Measurements from ENCODE around the gene SPART. TPM values are rescaled to one million over a fixed set of nuclear protein-coding genes. Genes with fewer than 3 reads are reported as not detected.

Gene SPART
- total and polyA plus RNA-seq, 2 of the 8 experiments (the other 6 are each of a cell fraction or from before 2014, with no cell fraction given), result 27.2 to 74.1 TPM

GRCh38 chr13:36374063-36374462 is 27.9 kb upstream of the SPART start:
- Histone ChIP-seq H2BK5ac (ENCODE audit: low read depth, low read length) (no peak overlapping the region), H2BK20ac (ENCODE audit: low read length) (no peak overlapping the region)
- CTCF ChIA-PET (ENCODE audit: partially characterized antibody), result interaction anchor here (0.6 to 1.4 kb wide), 6 partner anchors 14 to 91 kb away, joined by 3 to 6 read pairs (median 3); partner anchors contain the start of gene SPART

More at GRCh38 chr13:36374063-36374462, 27.9 kb upstream of the SPART start:
- H2AK5ac ChIP-seq (ENCODE audit: low read depth, low read length), result no peak overlapping the region
- H3K27me3 ChIP-seq (replicated peaks in 1 of 4; ENCODE audit: control insufficient read depth in 3 of 4, extremely low read depth in 1 of 4, insufficient read depth in 3 of 4, low read length in 3 of 4), result no peaks in the 10 kb centered on the region
- H3K23ac ChIP-seq (ENCODE audit: insufficient read length), result no peak overlapping the region
- H3K56ac ChIP-seq (replicated peaks; ENCODE audit: insufficient read length, low read depth, low read length), result no peak overlapping the region
- TF ChIP-seq ZNF274 (IDR thresholded peaks at IDR 0.05; ENCODE audit: borderline replicate concordance, extremely low read depth, low read length) (no peak), FOSL1 (IDR thresholded peaks at IDR 0.05; ENCODE audit: insufficient read depth, low read depth, low read length) (no peak), CBX5 (IDR thresholded peaks at IDR 0.05; ENCODE audit: low read depth, low read length) (no peak), RAD21 (IDR thresholded peaks at IDR 0.05 in 1 of 2, conservative IDR thresholded peaks at IDR 0.05 in 1 of 2; ENCODE audit: low read depth in 2 of 2, low read length in 2 of 2) (no peak), SIN3A (conservative IDR thresholded peaks at IDR 0.05 in 1 of 2, IDR thresholded peaks at IDR 0.05 in 1 of 2; ENCODE audit: low read depth in 1 of 2, low read length in 2 of 2) (no peak), TAF1 (IDR thresholded peaks at IDR 0.05; ENCODE audit: low read depth, low read length) (no peak), EP300 (IDR thresholded peaks at IDR 0.05; ENCODE audit: borderline replicate concordance in 1 of 2, low read depth in 2 of 2, low read length in 2 of 2) (no peak), GTF2F1 (IDR thresholded peaks at IDR 0.05; ENCODE audit: borderline replicate concordance, low read depth, low read length) (no peak), POU5F1 (IDR thresholded peaks at IDR 0.05; ENCODE audit: low read depth, low read length) (no peak), HDAC2 (IDR thresholded peaks at IDR 0.05; ENCODE audit: borderline replicate concordance in 1 of 2, low read depth in 2 of 2, low read length in 2 of 2) (no peak), CBX8 (IDR thresholded peaks at IDR 0.05; ENCODE audit: borderline replicate concordance, low read depth, low read length) (no peak), SP4 (IDR thresholded peaks at IDR 0.05; ENCODE audit: low read length) (no peak), SAP30 (IDR thresholded peaks at IDR 0.05; ENCODE audit: insufficient read depth, insufficient replicate concordance, low read length) (no peak)
- H4K20me1 ChIP-seq (replicated peaks in 1 of 2; ENCODE audit: control insufficient read depth in 1 of 2, insufficient read depth in 2 of 2, low read length in 2 of 2), result no peaks in the 10 kb centered on the region
- POLR2A ChIA-PET (ENCODE audit: partially characterized antibody), result no interaction called here
- H4K5ac ChIP-seq (ENCODE audit: insufficient read length, low read depth, low read length), result no peak overlapping the region
- H3K36me3 ChIP-seq (ENCODE audit: control insufficient read depth in 2 of 4, insufficient read depth in 4 of 4, low read length in 3 of 4), result peaks cover 0 to 3% (median under 1%) of the 10 kb centered on the region in 4 experiments; a peak in 2 of 8 replicates
- no peak for DNase-seq (ENCODE audit: low read depth in 1 of 2, low spot score in 2 of 2)
- H2AFZ ChIP-seq (ENCODE audit: low read length), result no peak overlapping the region
- H2BK15ac ChIP-seq (ENCODE audit: low read length), result no peak overlapping the region
- H3K79me1 ChIP-seq (ENCODE audit: low read depth, low read length), result no peaks in the 10 kb centered on the region
- FAIRE-seq, result no peak
- H3K9me3 ChIP-seq (ENCODE audit: insufficient read depth in 2 of 2, low read depth in 1 of 2, low read length in 1 of 2), result no peaks in the 10 kb centered on the region
- WGBS, 2 experiments (ENCODE audit: extremely low coverage in 1 of 2, insufficient coverage in 1 of 2, insufficient read length in 1 of 2, insufficient replicate concordance in 2 of 2, low coverage in 1 of 2, low lambda C conversion rate in 2 of 2, missing lambda C conversion rate in 1 of 2), result 100% methylated on average over 2 of the region's 2 CpGs; no CpG with 5 or more reads in 1 of the 2 experiments
- H3K9ac ChIP-seq (replicated peaks in 1 of 4; ENCODE audit: extremely low read depth in 1 of 4, low read depth in 3 of 4, low read length in 3 of 4), result no peak overlapping the region
- no peak overlapping the region for H3K4me3 ChIP-seq (ENCODE audit: extremely low read depth in 1 of 4, insufficient read depth in 2 of 4, low read depth in 3 of 4, low read length in 4 of 4)
- no peak overlapping the region for H3K4me2 ChIP-seq (ENCODE audit: insufficient read depth in 1 of 2, low read depth in 2 of 2, low read length in 2 of 2)
- H3K4ac ChIP-seq (replicated peaks; ENCODE audit: insufficient read length, low read depth, low read length), result no peak overlapping the region
- no peak overlapping the region for H3K27ac ChIP-seq (ENCODE audit: low read depth, low read length)
- no peak overlapping the region for H2BK120ac ChIP-seq (replicated peaks; ENCODE audit: low read depth, low read length)
- H3K18ac ChIP-seq (ENCODE audit: extremely low read depth, low read length), result no peak overlapping the region
- no peak overlapping the region for H2BK12ac ChIP-seq (ENCODE audit: low read depth, low read length)
- H4K91ac ChIP-seq (replicated peaks; ENCODE audit: insufficient read length, low read length), result no peak overlapping the region
- H4K8ac ChIP-seq (ENCODE audit: extremely low read depth, insufficient read depth, low read length), result no peak overlapping the region
- H3K79me2 ChIP-seq (ENCODE audit: control insufficient read depth in 1 of 2, insufficient read depth in 2 of 2, low read length in 2 of 2), result no peaks in the 10 kb centered on the region
- H3K14ac ChIP-seq (ENCODE audit: insufficient read length), result no peak overlapping the region
- H3K4me1 ChIP-seq (replicated peaks in 1 of 4; ENCODE audit: control insufficient read depth in 3 of 4, insufficient read depth in 4 of 4, low read length in 3 of 4), result no peaks in the 10 kb centered on the region
- H3K23me2 ChIP-seq (ENCODE audit: low read depth, low read length), result no peaks in the 10 kb centered on the region; the same call in 1 of the 2 replicates

Measured in H1 (cell line).